SU-DHL-6 (cell line): Measurements from ENCODE around the gene MTOR.

Experiments
- EZH2phosphoT487 ChIP-seq: fragments of 200-600 bp; sonication (generic), shearing (Covaris generic); conservative IDR thresholded peaks from 2 replicates; pipeline ENCODE4 v1.6.1; 2018; ENCODE audit warnings: mild to moderate bottlenecking, antibody characterized with exemption, low read length, moderate library complexity, mixed read lengths
- TF ChIP-seq, protein P1 (sequence below): fragments of 200-600 bp; sonication (generic); IDR thresholded peaks from one replicate; pipeline ENCODE4 v1.5.1; 2017; ENCODE audit warnings: antibody characterized with exemption, mild to moderate bottlenecking, low read length, moderate library complexity; ENCODE audit not compliant: insufficient read depth, poor library complexity, severe bottlenecking

DNA sequence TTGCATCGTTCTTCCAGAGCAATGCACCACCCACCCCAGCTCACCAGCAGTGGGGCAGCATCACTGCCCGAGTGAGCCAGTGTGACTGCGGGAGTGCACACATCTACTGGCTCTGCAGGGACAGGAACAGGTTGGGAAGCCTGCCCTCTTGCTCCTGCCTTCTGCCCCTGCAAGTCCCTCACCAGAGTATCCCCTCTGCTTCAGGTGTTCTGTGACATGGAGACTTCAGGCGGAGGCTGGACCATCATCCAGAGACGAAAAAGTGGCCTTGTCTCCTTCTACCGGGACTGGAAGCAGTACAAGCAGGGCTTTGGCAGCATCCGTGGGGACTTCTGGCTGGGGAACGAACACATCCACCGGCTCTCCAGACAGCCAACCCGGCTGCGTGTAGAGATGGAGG is 69.0 kb downstream of the MTOR start:
- TF ChIP-seq, protein P1, sequence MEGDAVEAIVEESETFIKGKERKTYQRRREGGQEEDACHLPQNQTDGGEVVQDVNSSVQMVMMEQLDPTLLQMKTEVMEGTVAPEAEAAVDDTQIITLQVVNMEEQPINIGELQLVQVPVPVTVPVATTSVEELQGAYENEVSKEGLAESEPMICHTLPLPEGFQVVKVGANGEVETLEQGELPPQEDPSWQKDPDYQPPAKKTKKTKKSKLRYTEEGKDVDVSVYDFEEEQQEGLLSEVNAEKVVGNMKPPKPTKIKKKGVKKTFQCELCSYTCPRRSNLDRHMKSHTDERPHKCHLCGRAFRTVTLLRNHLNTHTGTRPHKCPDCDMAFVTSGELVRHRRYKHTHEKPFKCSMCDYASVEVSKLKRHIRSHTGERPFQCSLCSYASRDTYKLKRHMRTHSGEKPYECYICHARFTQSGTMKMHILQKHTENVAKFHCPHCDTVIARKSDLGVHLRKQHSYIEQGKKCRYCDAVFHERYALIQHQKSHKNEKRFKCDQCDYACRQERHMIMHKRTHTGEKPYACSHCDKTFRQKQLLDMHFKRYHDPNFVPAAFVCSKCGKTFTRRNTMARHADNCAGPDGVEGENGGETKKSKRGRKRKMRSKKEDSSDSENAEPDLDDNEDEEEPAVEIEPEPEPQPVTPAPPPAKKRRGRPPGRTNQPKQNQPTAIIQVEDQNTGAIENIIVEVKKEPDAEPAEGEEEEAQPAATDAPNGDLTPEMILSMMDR: no peak
- TF ChIP-seq EZH2phosphoT487: no peak
